ENCODE measurements around the gene CAD. TPM values are rescaled to one million over a fixed set of nuclear protein-coding genes. Genes with fewer than 3 reads are reported as not detected.

The CAD gene
- polyA plus RNA-seq, 2 of the 4 experiments (the other 2 are of a cell fraction): 50.5 to 69.3 TPM

DNA sequence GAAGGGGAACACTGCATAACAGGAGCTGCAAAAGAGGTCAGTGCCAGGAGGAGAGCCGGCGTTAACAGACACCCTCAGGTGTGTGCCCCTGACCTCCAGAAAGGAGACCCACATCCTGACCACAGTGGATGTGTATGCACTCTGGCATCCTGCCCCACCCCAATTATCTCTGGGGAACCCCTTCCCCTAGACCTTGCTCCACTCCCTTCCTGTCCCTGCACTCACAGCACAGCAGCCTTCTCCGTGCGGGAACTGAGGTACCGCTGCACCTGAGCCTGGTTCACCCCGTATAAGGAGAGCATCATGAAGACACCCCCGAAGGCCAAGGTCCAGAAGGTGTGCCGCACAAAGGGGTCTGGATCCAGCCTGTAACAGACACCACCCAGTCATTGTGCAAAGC, 12.6 kb upstream of the CAD start:
- DNase-seq (ENCODE audit: low read depth in 1 of 2, low spot score in 1 of 2) (no peak), FAIRE-seq (no peak), ATAC-seq (no peak)
- ChIA-PET CTCF (interaction anchor here (1.0 to 4.9 kb wide), 4 partner anchors 13 to 102 kb away, joined by 3 to 21 read pairs (median 6); partner anchors contain the start of gene SLC30A3), POLR2A (no interaction called here)
- Histone ChIP-seq H3K9me3 (no peaks in the 10 kb centered on the region), H3K4me1 (no peaks in the 10 kb centered on the region), H3K27ac (no peak overlapping the region), H3K4me2 (no peak overlapping the region), H3K4me3 (no peak overlapping the region)
- 94% methylated on average over 8 of the region's 8 CpGs for WGBS (ENCODE audit: missing lambda C conversion rate)
- TF ChIP-seq RARB (CRISPR knock-in tag; IDR thresholded peaks at IDR 0.05): no peak
- no peak for TF ChIP-seq HOXB13 (CRISPR knock-in tag; IDR thresholded peaks at IDR 0.05; ENCODE audit: low read depth)
- TF ChIP-seq, protein P1, sequence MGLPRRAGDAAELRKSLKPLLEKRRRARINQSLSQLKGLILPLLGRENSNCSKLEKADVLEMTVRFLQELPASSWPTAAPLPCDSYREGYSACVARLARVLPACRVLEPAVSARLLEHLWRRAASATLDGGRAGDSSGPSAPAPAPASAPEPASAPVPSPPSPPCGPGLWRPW (IDR thresholded peaks at IDR 0.05): no peak
- TF ChIP-seq CEBPB (IDR thresholded peaks at IDR 0.05): no peak
- TF ChIP-seq EHF (CRISPR knock-in tag; IDR thresholded peaks at IDR 0.05): no peak
- no peak for TF ChIP-seq USF2 (IDR thresholded peaks at IDR 0.05)
- TF ChIP-seq POLR2AphosphoS2 (conservative IDR thresholded peaks at IDR 0.05; ENCODE audit: low read length): no peak
- no peak for TF ChIP-seq JUN (IDR thresholded peaks at IDR 0.05)
- TF ChIP-seq MAFK (IDR thresholded peaks at IDR 0.05; ENCODE audit: partially characterized antibody): no peak
- no peak for TF ChIP-seq RFX5 (IDR thresholded peaks at IDR 0.05)
- no peak for TF ChIP-seq ZFP36 (IDR thresholded peaks at IDR 0.05; ENCODE audit: borderline replicate concordance, partially characterized antibody)
- TF ChIP-seq, protein P2, sequence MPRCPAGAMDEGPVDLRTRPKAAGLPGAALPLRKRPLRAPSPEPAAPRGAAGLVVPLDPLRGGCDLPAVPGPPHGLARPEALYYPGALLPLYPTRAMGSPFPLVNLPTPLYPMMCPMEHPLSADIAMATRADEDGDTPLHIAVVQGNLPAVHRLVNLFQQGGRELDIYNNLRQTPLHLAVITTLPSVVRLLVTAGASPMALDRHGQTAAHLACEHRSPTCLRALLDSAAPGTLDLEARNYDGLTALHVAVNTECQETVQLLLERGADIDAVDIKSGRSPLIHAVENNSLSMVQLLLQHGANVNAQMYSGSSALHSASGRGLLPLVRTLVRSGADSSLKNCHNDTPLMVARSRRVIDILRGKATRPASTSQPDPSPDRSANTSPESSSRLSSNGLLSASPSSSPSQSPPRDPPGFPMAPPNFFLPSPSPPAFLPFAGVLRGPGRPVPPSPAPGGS (IDR thresholded peaks at IDR 0.05): no peak
- no peak for TF ChIP-seq ELK1 (IDR thresholded peaks at IDR 0.05; ENCODE audit: low read depth, low read length)
- TF ChIP-seq ESRRA (IDR thresholded peaks at IDR 0.05; ENCODE audit: borderline replicate concordance, low read length): no peak
- no peak for TF ChIP-seq KDM5A (IDR thresholded peaks at IDR 0.05)
- TF ChIP-seq MAZ (IDR thresholded peaks at IDR 0.05; ENCODE audit: borderline replicate concordance, low read depth, low read length): no peak
- no peak for TF ChIP-seq BHLHE40 (IDR thresholded peaks at IDR 0.05; ENCODE audit: low read depth, low read length)
- TF ChIP-seq KDM1A (IDR thresholded peaks at IDR 0.05; ENCODE audit: low read depth): no peak

- FAIRE-seq (no peak), ATAC-seq (no peak), DNase-seq (ENCODE audit: low read depth in 1 of 2, low spot score in 1 of 2) (no peak)
- H3K4me2 ChIP-seq: no peak overlapping the region
- no peak for TF ChIP-seq ZSCAN20 (CRISPR knock-in tag; IDR thresholded peaks at IDR 0.05)
- no peak for TF ChIP-seq POLR2A (IDR thresholded peaks at IDR 0.05; ENCODE audit: low read length)
- TF ChIP-seq RNF2 (IDR thresholded peaks at IDR 0.05; ENCODE audit: borderline replicate concordance, low read depth): no peak
- no peak for TF ChIP-seq CEBPB (IDR thresholded peaks at IDR 0.05)
- no peaks in the 10 kb centered on the region for H3K9me3 ChIP-seq
- no peaks in the 10 kb centered on the region for H3K4me1 ChIP-seq
- H3K27ac ChIP-seq: no peak overlapping the region
- ChIA-PET CTCF (interaction anchor here (0.9 to 1.3 kb wide), 4 partner anchors 11 to 60 kb away, joined by 3 to 4 read pairs (median 3); no protein-coding TSS in a partner anchor), POLR2A (no interaction called here)
- no peak overlapping the region for H3K4me3 ChIP-seq
- WGBS (ENCODE audit: missing lambda C conversion rate): 93% methylated on average over 8 of the region's 8 CpGs
These were observed 12.0 kb upstream of the CAD start for GRCh38 chr2:27205206-27205605.

- ChIA-PET CTCF (interaction anchor here (0.9 to 4.0 kb wide), 4 partner anchors 13 to 59 kb away, joined by 3 to 12 read pairs (median 4); no protein-coding TSS in a partner anchor), POLR2A (no interaction called here)
- H3K4me1 ChIP-seq: no peaks in the 10 kb centered on the region
- FAIRE-seq (no peak), ATAC-seq (no peak), DNase-seq (ENCODE audit: low read depth in 1 of 2, low spot score in 1 of 2) (no peak)
- no peak overlapping the region for H3K4me2 ChIP-seq
- WGBS (ENCODE audit: missing lambda C conversion rate): 96% methylated on average over 6 of the region's 6 CpGs
- H3K4me3 ChIP-seq: no peak overlapping the region
- no peaks in the 10 kb centered on the region for H3K9me3 ChIP-seq
- TF ChIP-seq TFCP2L1 (CRISPR knock-in tag; IDR thresholded peaks at IDR 0.05) (no peak), HOXB13 (CRISPR knock-in tag; IDR thresholded peaks at IDR 0.05; ENCODE audit: low read depth) (no peak), HEYL (CRISPR knock-in tag; IDR thresholded peaks at IDR 0.05) (no peak), HDAC2 (IDR thresholded peaks at IDR 0.05) (no peak), NR3C1 (IDR thresholded peaks at IDR 0.05) (no peak), ZSCAN20 (CRISPR knock-in tag; IDR thresholded peaks at IDR 0.05) (no peak), JUN (IDR thresholded peaks at IDR 0.05) (no peak), FOSL2 (IDR thresholded peaks at IDR 0.05) (no peak), FOSL2 (CRISPR knock-in tag; IDR thresholded peaks at IDR 0.05) (no peak), ZC3H11A (IDR thresholded peaks at IDR 0.05) (no peak), RAD21 (conservative IDR thresholded peaks at IDR 0.05 in 1 of 2, IDR thresholded peaks at IDR 0.05 in 1 of 2) (no peak), NFE2L2 (conservative IDR thresholded peaks at IDR 0.05; ENCODE audit: low read length) (no peak)
- no peak overlapping the region for H3K27ac ChIP-seq
These were observed 10.8 kb upstream of the CAD start for GRCh38 chr2:27206346-27206745.

Data from A549 (cell line).